Neural progenitor cell (in vitro differentiated cells): ENCODE results near the gene TEX14. TPM values are rescaled to one million over a fixed set of nuclear protein-coding genes. Genes with fewer than 3 reads are reported as not detected.

ENCODE experiments used
- DNase-seq: peaks from one replicate; pipeline ENCODE4 v3.0.0-alpha.2; 2016; ENCODE audit warnings: low spot score
- H2AFZ ChIP-seq: fragments of 200-600 bp; sonication (generic); replicated peaks from 2 replicates; pipeline ENCODE4 v1.6.1; 2016; ENCODE audit warnings: antibody characterized with exemption
- H3F3A ChIP-seq: fragments of 200-600 bp; sonication (generic); 2 replicates; pipeline ENCODE4 v1.6.1; 2016; ENCODE audit warnings: antibody characterized with exemption, low read depth
- H3K27ac ChIP-seq: fragments of 200-600 bp; sonication (generic); 2 replicates; pipeline ENCODE4 v1.5.1; 2016; ENCODE audit warnings: mild to moderate bottlenecking
- H3K27me3 ChIP-seq: fragments of 200-600 bp; sonication (generic); 2 replicates; pipeline ENCODE4 v1.6.1; 2016; ENCODE audit warnings: mild to moderate bottlenecking, moderate library complexity
- H3K36me3 ChIP-seq: fragments of 200-600 bp; sonication (generic); 2 replicates; pipeline ENCODE4 v1.5.1; 2016
- H3K4me1 ChIP-seq: fragments of 200-600 bp; sonication (generic); 2 replicates; pipeline ENCODE4 v1.6.1; 2016; ENCODE audit warnings: mixed run types
- H3K4me2 ChIP-seq: fragments of 200-600 bp; sonication (generic); 2 replicates; pipeline ENCODE4 v1.6.1; 2016
- H3K4me3 ChIP-seq: fragments of 200-600 bp; sonication (generic); 2 replicates; pipeline ENCODE4 v1.5.1; 2016
- H3K79me2 ChIP-seq: fragments of 200-600 bp; sonication (generic); 2 replicates; pipeline ENCODE4 v1.6.1; 2016; ENCODE audit warnings: low read depth
- H3K9ac ChIP-seq: fragments of 200-600 bp; sonication (generic); 2 replicates; pipeline ENCODE4 v1.6.1; 2016
- H3K9me3 ChIP-seq: fragments of 200-600 bp; sonication (generic); 2 replicates; pipeline ENCODE4 v1.5.1; 2016; ENCODE audit warnings: low read depth
- H4K20me1 ChIP-seq: fragments of 200-600 bp; sonication (generic); 2 replicates; pipeline ENCODE4 v1.6.1; 2016; ENCODE audit warnings: low read depth
- H3K27ac Mint-ChIP-seq: 3 replicates; pipeline ENCODE4 v1.8.0; 2021; ENCODE audit warnings: mixed read lengths
- H3K27me3 Mint-ChIP-seq: 2 replicates; pipeline ENCODE4 v1.8.0; 2022; ENCODE audit warnings: low read depth, mild to moderate bottlenecking, inconsistent platforms, moderate library complexity, mixed read lengths; ENCODE audit not compliant: insufficient read depth
- H3K36me3 Mint-ChIP-seq: 3 replicates; pipeline ENCODE4 v1.8.0; 2021; ENCODE audit warnings: mixed read lengths
- H3K4me1 Mint-ChIP-seq: 3 replicates; pipeline ENCODE4 v1.8.0; 2021; ENCODE audit warnings: mixed read lengths
- H3K4me3 Mint-ChIP-seq: 3 replicates; pipeline ENCODE4 v1.8.0; 2021; ENCODE audit warnings: mild to moderate bottlenecking, moderate library complexity, mixed read lengths
- H3K9me3 Mint-ChIP-seq: 3 replicates; pipeline ENCODE4 v1.8.0; 2020; ENCODE audit warnings: mixed read lengths
- EZH2 ChIP-seq: fragments of 200-600 bp; sonication (generic); IDR thresholded peaks from 2 replicates; pipeline ENCODE4 v1.6.1; 2017; ENCODE audit warnings: antibody characterized with exemption, mild to moderate bottlenecking, moderate library complexity
- EZH2phosphoT487 ChIP-seq: fragments of 200-600 bp; sonication (generic); IDR thresholded peaks from 2 replicates; pipeline ENCODE4 v1.6.1; 2017; ENCODE audit warnings: antibody characterized with exemption
- total RNA-seq: library from RNA; depleted of rRNA; stranded (reverse); fragments of >200 nt; gene quantifications from 2 replicates; pipeline ENCODE4 v1.2.3, GENCODE V29; 2015; ENCODE audit warnings: low replicate concordance
- TF ChIP-seq, protein P1 (sequence below): fragments of 200-600 bp; sonication (generic); IDR thresholded peaks from 2 replicates; pipeline ENCODE4 v1.5.1; 2017; ENCODE audit warnings: antibody characterized with exemption, mild to moderate bottlenecking

The TEX14 gene
- total RNA-seq, 1 donor from 2014 or later = 0.09 TPM

DNA sequence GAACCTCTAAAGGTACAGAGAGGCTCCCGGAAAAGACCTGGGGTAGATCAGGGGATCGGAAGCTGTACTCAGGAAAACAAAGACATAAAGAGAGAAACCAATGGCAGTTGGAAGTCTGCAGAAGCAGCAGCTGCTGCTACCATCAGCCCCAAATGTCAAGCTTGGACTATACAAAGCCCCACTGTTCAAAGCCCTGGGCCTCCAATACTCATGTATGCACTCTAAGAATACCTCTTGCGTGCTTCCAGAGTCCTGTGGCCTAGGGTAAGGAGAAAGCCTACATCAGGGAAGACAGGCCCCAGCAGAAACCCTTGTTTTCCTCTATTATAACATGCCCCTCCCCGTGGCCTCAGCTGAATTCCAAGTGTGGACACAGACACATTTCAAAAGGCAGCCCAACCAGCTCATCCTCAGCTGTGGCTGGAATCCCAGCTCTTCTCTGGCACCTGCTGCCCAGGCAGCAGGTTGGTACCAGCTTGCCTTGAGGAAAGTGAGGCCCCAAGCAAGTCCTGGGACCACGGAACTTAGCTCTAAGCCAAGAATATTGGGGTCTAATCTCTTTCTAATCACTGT lies 158.1 kb downstream of the TEX14 start:
- Histone ChIP-seq H3K79me2 (no peaks in the 10 kb centered on the region), H3K9ac (no peak overlapping the region), H3K9me3 (no peaks in the 10 kb centered on the region), H3K4me2 (no peak overlapping the region), H3K4me3 (no peak overlapping the region), H3K27ac (no peak overlapping the region), H3K4me1 (peaks cover 32% of the 10 kb centered on the region), H2AFZ (no peak overlapping the region), H4K20me1 (no peaks in the 10 kb centered on the region), H3K36me3 (no peaks in the 10 kb centered on the region), H3F3A (peaks cover 23% of the 10 kb centered on the region), H3K27me3 (peaks cover 11% of the 10 kb centered on the region)
- DNase-seq = no peak
- TF ChIP-seq EZH2phosphoT487 (no peak), EZH2 (no peak)
- TF ChIP-seq, protein P1, sequence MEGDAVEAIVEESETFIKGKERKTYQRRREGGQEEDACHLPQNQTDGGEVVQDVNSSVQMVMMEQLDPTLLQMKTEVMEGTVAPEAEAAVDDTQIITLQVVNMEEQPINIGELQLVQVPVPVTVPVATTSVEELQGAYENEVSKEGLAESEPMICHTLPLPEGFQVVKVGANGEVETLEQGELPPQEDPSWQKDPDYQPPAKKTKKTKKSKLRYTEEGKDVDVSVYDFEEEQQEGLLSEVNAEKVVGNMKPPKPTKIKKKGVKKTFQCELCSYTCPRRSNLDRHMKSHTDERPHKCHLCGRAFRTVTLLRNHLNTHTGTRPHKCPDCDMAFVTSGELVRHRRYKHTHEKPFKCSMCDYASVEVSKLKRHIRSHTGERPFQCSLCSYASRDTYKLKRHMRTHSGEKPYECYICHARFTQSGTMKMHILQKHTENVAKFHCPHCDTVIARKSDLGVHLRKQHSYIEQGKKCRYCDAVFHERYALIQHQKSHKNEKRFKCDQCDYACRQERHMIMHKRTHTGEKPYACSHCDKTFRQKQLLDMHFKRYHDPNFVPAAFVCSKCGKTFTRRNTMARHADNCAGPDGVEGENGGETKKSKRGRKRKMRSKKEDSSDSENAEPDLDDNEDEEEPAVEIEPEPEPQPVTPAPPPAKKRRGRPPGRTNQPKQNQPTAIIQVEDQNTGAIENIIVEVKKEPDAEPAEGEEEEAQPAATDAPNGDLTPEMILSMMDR = no peak
- Mint-ChIP-seq H3K36me3 (no peaks in the 10 kb centered on the region), H3K27me3 (peaks cover 22% of the 10 kb centered on the region), H3K9me3 (no peaks in the 10 kb centered on the region), H3K4me1 (peaks cover 30% of the 10 kb centered on the region), H3K4me3 (peak overlapping the region; percentile 54), H3K27ac (no peak overlapping the region)

DNA sequence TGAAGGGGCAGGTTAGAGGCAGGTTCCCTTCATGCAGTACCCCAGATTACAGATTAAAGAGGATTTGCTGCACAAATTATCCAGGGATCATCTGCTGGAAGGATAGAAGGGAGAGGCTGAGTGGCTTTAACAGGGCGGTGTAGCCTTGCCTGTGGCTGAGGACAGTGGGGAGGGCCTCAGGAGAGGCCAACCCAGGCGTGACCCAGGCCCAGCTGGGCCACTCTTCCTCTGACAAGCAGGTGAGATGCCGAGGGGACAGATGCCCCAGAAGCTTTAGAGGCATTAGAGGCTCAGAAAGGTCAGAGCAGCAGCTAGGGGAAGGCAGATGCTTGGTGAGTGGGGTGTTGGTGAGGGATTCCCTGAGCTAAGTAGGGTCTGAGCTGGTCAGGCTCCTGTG lies 159.3 kb downstream of the TEX14 start:
- H2AFZ ChIP-seq = peak overlapping the region; percentile 98
- peaks cover 32% of the 10 kb centered on the region for H3K4me1 ChIP-seq
- peaks cover 22% of the 10 kb centered on the region for H3K27me3 Mint-ChIP-seq

DNA sequence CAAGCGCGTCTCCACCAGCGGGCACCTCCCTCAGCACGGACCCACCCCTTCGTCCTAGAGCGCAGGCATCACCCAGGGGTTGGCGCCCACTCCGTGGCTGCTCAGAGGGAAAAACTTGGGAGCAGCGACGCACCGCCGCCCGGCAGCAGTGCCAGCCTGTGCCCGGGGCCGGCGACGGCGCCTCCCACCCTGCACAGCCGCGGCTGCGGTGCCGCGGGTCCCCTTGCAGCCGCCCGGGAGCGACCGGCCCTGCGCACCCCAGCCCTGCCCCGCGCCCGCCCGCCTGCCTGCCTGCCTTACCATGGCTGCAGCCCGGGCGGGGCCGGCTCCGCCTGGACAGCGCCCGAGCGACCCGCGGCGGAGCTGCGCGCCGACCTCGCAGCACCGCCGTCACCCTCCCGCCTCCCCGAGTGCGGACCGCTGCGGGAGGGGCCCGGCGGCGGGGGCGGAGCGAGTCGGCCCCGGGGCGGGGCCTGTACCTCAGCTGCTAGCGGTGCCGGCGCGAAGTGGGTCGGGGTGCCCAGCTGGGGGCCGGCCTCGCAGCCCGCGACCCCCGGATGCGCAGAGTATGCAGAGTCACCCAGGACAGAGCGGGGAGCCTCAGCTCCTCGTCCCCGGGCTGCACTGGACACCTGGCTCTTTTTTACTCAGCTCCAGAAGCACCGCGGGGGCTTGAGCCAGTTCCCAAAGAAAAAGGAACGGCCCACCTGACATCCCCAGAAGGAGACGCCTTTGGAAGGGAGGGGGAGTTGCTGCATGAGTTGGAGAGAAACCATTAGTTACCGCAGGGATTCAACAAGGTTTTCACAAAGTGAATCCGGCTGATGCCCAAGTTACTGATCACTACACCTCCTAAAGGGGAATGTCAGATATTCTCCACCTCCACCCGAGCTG lies 159.9 kb downstream of the TEX14 start:
- Mint-ChIP-seq H3K9me3 (no peaks in the 10 kb centered on the region), H3K4me3 (peak overlapping the region; percentile 82), H3K27me3 (peaks cover 22% of the 10 kb centered on the region), H3K4me1 (peaks cover 30% of the 10 kb centered on the region), H3K36me3 (no peaks in the 10 kb centered on the region), H3K27ac (no peak overlapping the region)
- H4K20me1 ChIP-seq = no peaks in the 10 kb centered on the region
- no peaks in the 10 kb centered on the region for H3K9me3 ChIP-seq
- peak overlapping the region; percentile 94 for H3K4me2 ChIP-seq
- TF ChIP-seq, protein P1 = no peak
- TF ChIP-seq EZH2phosphoT487 (no peak), EZH2 (no peak)
- peak overlapping the region; percentile 98 for H2AFZ ChIP-seq
- peaks cover 32% of the 10 kb centered on the region for H3K4me1 ChIP-seq
- H3K36me3 ChIP-seq = no peaks in the 10 kb centered on the region
- H3K27ac ChIP-seq = no peak overlapping the region
- no peaks in the 10 kb centered on the region for H3K79me2 ChIP-seq
- peaks cover 23% of the 10 kb centered on the region for H3F3A ChIP-seq
- peak overlapping the region; percentile 76 for H3K4me3 ChIP-seq
- DNase-seq = peak; percentile 90
- peaks cover 11% of the 10 kb centered on the region for H3K27me3 ChIP-seq
- H3K9ac ChIP-seq = no peak overlapping the region

More for the DNA sequence above, 159.3 kb downstream of the TEX14 start:
- Mint-ChIP-seq H3K4me3 (peak overlapping the region; percentile 82), H3K36me3 (no peaks in the 10 kb centered on the region), H3K9me3 (no peaks in the 10 kb centered on the region), H3K4me1 (peaks cover 30% of the 10 kb centered on the region), H3K27ac (no peak overlapping the region)
- H3K27ac ChIP-seq = no peak overlapping the region
- no peaks in the 10 kb centered on the region for H3K36me3 ChIP-seq
- H4K20me1 ChIP-seq = no peaks in the 10 kb centered on the region
- no peaks in the 10 kb centered on the region for H3K79me2 ChIP-seq
- no peak for TF ChIP-seq EZH2phosphoT487
- TF ChIP-seq, protein P1 = no peak
- TF ChIP-seq EZH2 = no peak
- H3K9ac ChIP-seq = no peak overlapping the region
- peak overlapping the region; percentile 94 for H3K4me2 ChIP-seq
- peaks cover 11% of the 10 kb centered on the region for H3K27me3 ChIP-seq
- DNase-seq = peak; percentile 30
- H3K4me3 ChIP-seq = peak overlapping the region; percentile 76
- peaks cover 23% of the 10 kb centered on the region for H3F3A ChIP-seq
- no peaks in the 10 kb centered on the region for H3K9me3 ChIP-seq
